H1 (cell line): ENCODE data around the gene RASAL2. TPM values are rescaled to one million over a fixed set of nuclear protein-coding genes. Genes with fewer than 3 reads are reported as not detected.

Experiments used
- CTCF ChIA-PET: fragments of 300-600 bp; sonication (Branson Sonifier 250); formaldehyde crosslinking; loops from one replicate; lab custom pipeline; 2021; ENCODE audit not compliant: partially characterized antibody; lab: Charles Lee
- POLR2A ChIA-PET: fragments of 300-600 bp; sonication (Branson Sonifier 250); formaldehyde crosslinking; loops from one replicate; lab custom pipeline; 2021; ENCODE audit warnings: inconsistent platforms; ENCODE audit not compliant: partially characterized antibody; lab: Charles Lee
- DNase-seq, 2 experiments: peaks; one replicate each; pipeline versions ENCODE4 v3.0.0 to v3.0.0-alpha.2; 2010 to 2022; ENCODE audit warnings: low spot score in 2 of 2, low read depth in 1 of 2, mixed read lengths in 1 of 2
- FAIRE-seq: peaks from 2 replicates; lab custom pipeline; 2011; peaks lifted over from hg19 to GRCh38; lab: Jason Lieb, UNC
- H2AFZ ChIP-seq: 2 replicates; pipeline ENCODE4 v1.8.1; 2012; ENCODE audit warnings: low read length, inconsistent platforms
- H2AK5ac ChIP-seq: 2 replicates; pipeline ENCODE4 v1.6.1; 2013; ENCODE audit warnings: low read depth, low read length
- H2BK120ac ChIP-seq: replicated peaks from 2 replicates; pipeline ENCODE3; 2013; ENCODE audit warnings: low read depth, low read length, inconsistent platforms
- H2BK12ac ChIP-seq: 2 replicates; pipeline ENCODE4 v1.6.1; 2013; ENCODE audit warnings: low read depth, low read length
- H2BK15ac ChIP-seq: 2 replicates; pipeline ENCODE4 v1.6.1; 2013; ENCODE audit warnings: low read length
- H2BK20ac ChIP-seq: 2 replicates; pipeline ENCODE4 v1.6.1; 2013; ENCODE audit warnings: low read length
- H2BK5ac ChIP-seq: 2 replicates; pipeline ENCODE4 v1.6.1; 2013; ENCODE audit warnings: low read depth, low read length
- H3K14ac ChIP-seq: 2 replicates; pipeline ENCODE4 v1.6.1; 2013; ENCODE audit warnings: inconsistent platforms; ENCODE audit not compliant: insufficient read length
- H3K18ac ChIP-seq: 2 replicates; pipeline ENCODE4 v1.6.1; 2013; ENCODE audit warnings: low read length; ENCODE audit errors: extremely low read depth
- H3K23ac ChIP-seq: 2 replicates; pipeline ENCODE4 v1.6.1; 2013; ENCODE audit warnings: inconsistent platforms; ENCODE audit not compliant: insufficient read length
- H3K23me2 ChIP-seq: 2 replicates; pipeline ENCODE4 v1.6.1; 2013; ENCODE audit warnings: low read depth, low read length
- H3K27ac ChIP-seq: 2 replicates; pipeline ENCODE4 v1.6.1; 2011; ENCODE audit warnings: low read depth, low read length, inconsistent platforms
- H3K27me3 ChIP-seq, 4 experiments: replicated peaks in 1 of 4; 1 replicate in 1 of 4; 2 replicates in 3 of 4; pipeline versions ENCODE4 v1.6.1 to v1.8.1; 2011 to 2013; ENCODE audit warnings: low read length in 3 of 4, mild to moderate bottlenecking in 3 of 4, inconsistent platforms in 2 of 4, mixed read lengths in 2 of 4, moderate library complexity in 1 of 4; ENCODE audit not compliant: control insufficient read depth in 3 of 4, insufficient read depth in 3 of 4; ENCODE audit errors: extremely low read depth in 1 of 4
- H3K36me3 ChIP-seq, 4 experiments: 2 replicates each; pipeline versions ENCODE4 v1.6.1 to v1.8.1; 2011 to 2013; ENCODE audit warnings: mild to moderate bottlenecking in 4 of 4, low read length in 3 of 4, moderate library complexity in 2 of 4, control low read depth in 1 of 4, inconsistent platforms in 1 of 4; ENCODE audit not compliant: insufficient read depth in 4 of 4, control insufficient read depth in 2 of 4
- H3K4ac ChIP-seq: replicated peaks from 2 replicates; pipeline ENCODE3; 2013; ENCODE audit warnings: low read length, low read depth, mixed read lengths, inconsistent platforms; ENCODE audit not compliant: insufficient read length
- H3K4me1 ChIP-seq, 4 experiments: replicated peaks in 1 of 4; 1 replicate in 1 of 4; 2 replicates in 3 of 4; pipeline versions ENCODE4 v1.6.1 to v1.8.1; 2011 to 2013; ENCODE audit warnings: low read length in 3 of 4, inconsistent platforms in 2 of 4, mixed read lengths in 1 of 4; ENCODE audit not compliant: insufficient read depth in 4 of 4, control insufficient read depth in 3 of 4
- H3K4me2 ChIP-seq, 2 experiments: 2 replicates each; pipeline versions ENCODE4 v1.6.1 to v1.8.1; 2011 to 2013; ENCODE audit warnings: low read depth in 2 of 2, low read length in 2 of 2, control low read depth in 1 of 2, inconsistent platforms in 1 of 2, mild to moderate bottlenecking in 1 of 2; ENCODE audit not compliant: insufficient read depth in 1 of 2
- H3K4me3 ChIP-seq, 4 experiments: fragments of 200-600, 300-600 bp in 1 of 4; sonication (generic), shearing (Covaris generic), sonication (Bioruptor Twin) in 1 of 4; 2 replicates each; pipeline versions ENCODE4 v1.5.1 to v1.8.1; 2011 to 2016; ENCODE audit warnings: low read length in 4 of 4, low read depth in 3 of 4, control low read depth in 2 of 4, inconsistent platforms in 2 of 4, mild to moderate bottlenecking in 2 of 4, mixed read lengths in 1 of 4, moderate library complexity in 1 of 4; ENCODE audit not compliant: insufficient read depth in 2 of 4; ENCODE audit errors: extremely low read depth in 1 of 4
- H3K56ac ChIP-seq: replicated peaks from 2 replicates; pipeline ENCODE3; 2013; ENCODE audit warnings: low read depth, mild to moderate bottlenecking, mixed read lengths, low read length, inconsistent platforms; ENCODE audit not compliant: insufficient read length
- H3K79me1 ChIP-seq: 2 replicates; pipeline ENCODE4 v1.6.1; 2013; ENCODE audit warnings: low read depth, low read length, control low read depth
- H3K79me2 ChIP-seq, 2 experiments: 2 replicates each; pipeline versions ENCODE4 v1.6.1 to v1.8.1; 2012 to 2013; ENCODE audit warnings: low read length in 2 of 2, mild to moderate bottlenecking in 2 of 2, inconsistent platforms in 1 of 2; ENCODE audit not compliant: insufficient read depth in 2 of 2, control insufficient read depth in 1 of 2
- H3K9ac ChIP-seq, 4 experiments: replicated peaks in 1 of 4; 1 replicate in 1 of 4; 2 replicates in 3 of 4; pipeline versions ENCODE4 v1.6.1 to v1.8.1; 2011 to 2013; ENCODE audit warnings: low read depth in 3 of 4, low read length in 3 of 4, control low read depth in 2 of 4, mild to moderate bottlenecking in 2 of 4, moderate library complexity in 2 of 4, inconsistent platforms in 1 of 4; ENCODE audit errors: extremely low read depth in 1 of 4
- H3K9me3 ChIP-seq, 2 experiments: 2 replicates each; pipeline versions ENCODE4 v1.6.1 to v1.8.1; 2012 to 2013; ENCODE audit warnings: mild to moderate bottlenecking in 2 of 2, moderate library complexity in 2 of 2, control low read depth in 1 of 2, inconsistent platforms in 1 of 2, low read depth in 1 of 2, low read length in 1 of 2, mixed read lengths in 1 of 2; ENCODE audit not compliant: insufficient read depth in 2 of 2
- H4K20me1 ChIP-seq, 2 experiments: replicated peaks in 1 of 2; 2 replicates each; pipeline versions ENCODE3 to v1.8.1; 2011 to 2013; ENCODE audit warnings: inconsistent platforms in 2 of 2, low read length in 2 of 2, mild to moderate bottlenecking in 1 of 2; ENCODE audit not compliant: insufficient read depth in 2 of 2, control insufficient read depth in 1 of 2
- H4K5ac ChIP-seq: 2 replicates; pipeline ENCODE4 v1.6.1; 2013; ENCODE audit warnings: low read length, low read depth, mixed read lengths, inconsistent platforms; ENCODE audit not compliant: insufficient read length
- H4K8ac ChIP-seq: 2 replicates; pipeline ENCODE4 v1.8.0; 2013; ENCODE audit warnings: mild to moderate bottlenecking, moderate library complexity, low read length, inconsistent platforms; ENCODE audit not compliant: insufficient read depth; ENCODE audit errors: extremely low read depth
- H4K91ac ChIP-seq: replicated peaks from 2 replicates; pipeline ENCODE3; 2013; ENCODE audit warnings: low read length, mixed read lengths, inconsistent platforms; ENCODE audit not compliant: insufficient read length
- EGR1 ChIP-seq: IDR thresholded peaks from 2 replicates; pipeline ENCODE4 v1.6.1; 2011; ENCODE audit warnings: low read depth, low read length, borderline replicate concordance
- RAD21 ChIP-seq, 2 experiments: IDR thresholded peaks in 1 of 2; conservative IDR thresholded peaks in 1 of 2; 2 replicates each; pipeline ENCODE4 v1.6.1; 2011; ENCODE audit warnings: low read depth in 2 of 2, low read length in 2 of 2, improper control_type of control experiment in 1 of 2, inconsistent platforms in 1 of 2, mild to moderate bottlenecking in 1 of 2, moderate library complexity in 1 of 2
- RBBP5 ChIP-seq: IDR thresholded peaks from 2 replicates; pipeline ENCODE4 v1.7.1; 2012; ENCODE audit warnings: low read depth, mild to moderate bottlenecking, inconsistent platforms, low read length, moderate library complexity, borderline replicate concordance
- SUZ12 ChIP-seq: fragments of 200-600 bp; sonication (generic); IDR thresholded peaks from 2 replicates; pipeline ENCODE4 v1.6.1; 2012; ENCODE audit warnings: mild to moderate bottlenecking, inconsistent platforms, low read length, moderate library complexity, mixed read lengths
- YY1 ChIP-seq: IDR thresholded peaks from 2 replicates; pipeline ENCODE4 v1.6.1; 2011; ENCODE audit warnings: low read depth, mild to moderate bottlenecking, low read length
- WGBS, 2 experiments: shearing (Covaris generic) in 1 of 2; methylation state at CpG; one replicate each; pipeline versions ENCODE4 v1.1.6 to v1.1.7; 2013 to 2015; ENCODE audit warnings: low lambda C conversion rate in 2 of 2, mixed read lengths in 2 of 2, inconsistent platforms in 1 of 2, low coverage in 1 of 2, missing lambda C conversion rate in 1 of 2; ENCODE audit not compliant: insufficient replicate concordance in 2 of 2, insufficient coverage in 1 of 2, insufficient read length in 1 of 2; ENCODE audit errors: extremely low coverage in 1 of 2, missing lambda C conversion rate in 1 of 2; 5-methylcytosine and 5-hydroxymethylcytosine counted together
- polyA plus RNA-seq, 7 experiments: library from polyadenylated mRNA; depleted of rRNA in 3 of 7; stranded (reverse) in 5 of 7; unstranded in 2 of 7; fragments of >200 nt in 5 of 7; fragments of 200-250 nt in 2 of 7; gene quantifications; 1 replicate in 5 of 7; 2 replicates in 1 of 7; 4 replicates in 1 of 7; pipeline versions ENCODE4 v1.2.1 to v1.2.3, GENCODE V29; 2011 to 2013; ENCODE audit warnings: missing spikeins in 2 of 7, mixed read lengths in 2 of 7
- total RNA-seq: library from RNA; stranded (reverse); fragmentation: NEBNext Ultra II Directional; extraction: Animal tissue kit (Norgen Biotek cat#: 25700); gene quantifications from 2 replicates; pipeline ENCODE4 v1.2.1, GENCODE V29; 2021
- TF ChIP-seq, protein P1 (sequence below), 3 experiments: IDR thresholded peaks; 1 replicate in 2 of 3; 2 replicates in 1 of 3; pipeline versions ENCODE4 v1.5.1 to v1.6.1; 2011; ENCODE audit warnings: low read length in 3 of 3, mild to moderate bottlenecking in 3 of 3, inconsistent platforms in 2 of 3, low read depth in 1 of 3, moderate library complexity in 1 of 3; ENCODE audit not compliant: insufficient read depth in 1 of 3; ENCODE audit errors: control extremely low read depth in 1 of 3

RASAL2 gene
- total and polyA plus RNA-seq, 2 of the 8 experiments (the other 6 are each of a cell fraction or from before 2014, with no cell fraction given) = 15.9 to 32.5 TPM

DNA sequence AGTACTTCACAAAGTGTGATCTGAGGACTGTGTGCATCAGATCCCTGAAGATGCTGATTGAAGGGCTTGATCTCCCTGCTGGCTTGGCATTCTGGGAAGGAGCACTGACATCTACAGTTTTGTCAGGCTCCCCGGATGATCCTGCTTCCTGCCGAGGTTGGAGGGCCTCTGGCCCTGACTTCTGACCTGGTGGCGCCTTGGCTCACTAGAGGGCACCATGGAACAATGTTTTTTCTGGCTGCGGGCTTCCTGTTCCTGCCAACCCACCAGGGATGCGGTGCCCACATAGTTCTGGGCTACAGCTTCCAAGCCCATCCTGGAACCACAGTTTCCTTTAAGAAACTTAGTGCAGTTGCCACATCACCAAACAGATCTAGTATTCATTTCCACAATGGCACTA, 38.8 kb upstream of the RASAL2 start:
- no peaks in the 10 kb centered on the region for H3K79me2 ChIP-seq
- no peak overlapping the region for H2AK5ac ChIP-seq
- H2BK15ac ChIP-seq = no peak overlapping the region
- no peak overlapping the region for H4K8ac ChIP-seq
- no peak overlapping the region for H3K9ac ChIP-seq
- H4K20me1 ChIP-seq = no peaks in the 10 kb centered on the region
- no peaks in the 10 kb centered on the region for H3K36me3 ChIP-seq
- no peaks in the 10 kb centered on the region for H3K27me3 ChIP-seq
- no peak overlapping the region for H3K23ac ChIP-seq
- H2BK20ac ChIP-seq = no peak overlapping the region
- H4K91ac ChIP-seq = no peak overlapping the region
- no peak overlapping the region for H4K5ac ChIP-seq
- H2BK5ac ChIP-seq = no peak overlapping the region
- no peaks in the 10 kb centered on the region for H3K9me3 ChIP-seq
- no peak overlapping the region for H3K18ac ChIP-seq
- H3K14ac ChIP-seq = no peak overlapping the region
- H2BK120ac ChIP-seq = no peak overlapping the region
- H2AFZ ChIP-seq = no peak overlapping the region
- 50% methylated on average over 5 of the region's 5 CpGs; no CpG with 5 or more reads in 1 of the 2 experiments for WGBS, 2 experiments
- H3K4ac ChIP-seq = no peak overlapping the region
- DNase-seq (peak in 1 of 2 experiments; percentile 74), FAIRE-seq (no peak)
- H3K56ac ChIP-seq = no peak overlapping the region
- H3K4me2 ChIP-seq = no peak overlapping the region
- no peak overlapping the region for H3K27ac ChIP-seq
- ChIA-PET CTCF (interaction anchor here (0.5 to 4.0 kb wide), 5 partner anchors 17 to 240 kb away, joined by 3 to 30 read pairs (median 4); no protein-coding TSS in a partner anchor), POLR2A (interaction anchor here (0.6 kb wide), 1 partner anchor 106 kb away, joined by 3 read pairs; no protein-coding TSS in a partner anchor)
- H2BK12ac ChIP-seq = no peak overlapping the region
- H3K4me1 ChIP-seq = peaks cover 0 to 20% (median 8%) of the 10 kb centered on the region in 4 experiments; a peak in 6 of 7 replicates
- no peaks in the 10 kb centered on the region for H3K79me1 ChIP-seq
- H3K4me3 ChIP-seq = no peak overlapping the region
- no peaks in the 10 kb centered on the region for H3K23me2 ChIP-seq
- TF ChIP-seq EGR1 (no peak), RBBP5 (no peak), RAD21 (IDR thresholded peaks at IDR 0.05 in 1 of 2, conservative IDR thresholded peaks at IDR 0.05 in 1 of 2; ENCODE audit: low read depth in 2 of 2, low read length in 2 of 2) (peak; percentile 74 to 86), YY1 (0 out of 2 replicates have a peak, but pooled peaks have one; percentile 24), SUZ12 (no peak)
- TF ChIP-seq, protein P1, sequence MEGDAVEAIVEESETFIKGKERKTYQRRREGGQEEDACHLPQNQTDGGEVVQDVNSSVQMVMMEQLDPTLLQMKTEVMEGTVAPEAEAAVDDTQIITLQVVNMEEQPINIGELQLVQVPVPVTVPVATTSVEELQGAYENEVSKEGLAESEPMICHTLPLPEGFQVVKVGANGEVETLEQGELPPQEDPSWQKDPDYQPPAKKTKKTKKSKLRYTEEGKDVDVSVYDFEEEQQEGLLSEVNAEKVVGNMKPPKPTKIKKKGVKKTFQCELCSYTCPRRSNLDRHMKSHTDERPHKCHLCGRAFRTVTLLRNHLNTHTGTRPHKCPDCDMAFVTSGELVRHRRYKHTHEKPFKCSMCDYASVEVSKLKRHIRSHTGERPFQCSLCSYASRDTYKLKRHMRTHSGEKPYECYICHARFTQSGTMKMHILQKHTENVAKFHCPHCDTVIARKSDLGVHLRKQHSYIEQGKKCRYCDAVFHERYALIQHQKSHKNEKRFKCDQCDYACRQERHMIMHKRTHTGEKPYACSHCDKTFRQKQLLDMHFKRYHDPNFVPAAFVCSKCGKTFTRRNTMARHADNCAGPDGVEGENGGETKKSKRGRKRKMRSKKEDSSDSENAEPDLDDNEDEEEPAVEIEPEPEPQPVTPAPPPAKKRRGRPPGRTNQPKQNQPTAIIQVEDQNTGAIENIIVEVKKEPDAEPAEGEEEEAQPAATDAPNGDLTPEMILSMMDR (IDR thresholded peaks at IDR 0.05; ENCODE audit: control extremely low read depth in 1 of 3, insufficient read depth in 1 of 3, low read depth in 1 of 3, low read length in 3 of 3) = peak; percentile 64 to 76 (median 73)
